ENCODE data around the gene CCDC63. TPM values are rescaled to one million over a fixed set of nuclear protein-coding genes. Genes with fewer than 3 reads are reported as not detected.

The CCDC63 gene
- polyA plus RNA-seq, 1 of the 3 experiments (the other 2 are of a cell fraction) = not detected

- ChIA-PET POLR2A (no interaction called here), CTCF (interaction anchor here (1.3 kb wide), 1 partner anchor 9 kb away, joined by 5 read pairs; no protein-coding TSS in a partner anchor)
- H3K4me3 ChIP-seq (ENCODE audit: low read depth in 2 of 2, low read length in 1 of 2) = no peak overlapping the region
- H3K27ac ChIP-seq (ENCODE audit: low read depth in 2 of 2, low read length in 1 of 2) = no peak overlapping the region
- TF ChIP-seq MXI1 (IDR thresholded peaks at IDR 0.05; ENCODE audit: low read depth, low read length) = no peak
- no peak for TF ChIP-seq CHD2 (IDR thresholded peaks at IDR 0.05; ENCODE audit: low read length, partially characterized antibody)
- no peak for TF ChIP-seq FOSL2 (IDR thresholded peaks at IDR 0.05; ENCODE audit: borderline replicate concordance, low read depth)
- no peak for TF ChIP-seq ZBTB33 (IDR thresholded peaks at IDR 0.05; ENCODE audit: borderline replicate concordance, low read depth)
- TF ChIP-seq NRF1 (IDR thresholded peaks at IDR 0.05; ENCODE audit: low read depth, low read length) = no peak
- no peak for TF ChIP-seq IRF3 (IDR thresholded peaks at IDR 0.05; ENCODE audit: low read depth, low read length)
- H2AFZ ChIP-seq (ENCODE audit: low read depth) = no peak overlapping the region
- H3K4me1 ChIP-seq (ENCODE audit: control insufficient read depth in 1 of 2, insufficient read depth in 2 of 2, low read depth in 1 of 2, low read length in 1 of 2) = no peaks in the 10 kb centered on the region; a peak in 1 of 4 replicates
- no peak for DNase-seq
- H3K36me3 ChIP-seq (replicated peaks in 1 of 2; ENCODE audit: control insufficient read depth in 1 of 2, insufficient read depth in 2 of 2, low read length in 1 of 2) = no peaks in the 10 kb centered on the region
- H3K4me2 ChIP-seq = no peak overlapping the region
- no peaks in the 10 kb centered on the region for H3K9me2 ChIP-seq
- H3K9me3 ChIP-seq = no peaks in the 10 kb centered on the region
- WGBS (ENCODE audit: low lambda C conversion rate) = 71% methylated on average over 5 of the region's 5 CpGs
- H3K27me3 ChIP-seq (ENCODE audit: insufficient read depth) = 0 out of 2 replicates have a peak, but pooled peaks cover 3% of the 10 kb centered on the region
- H4K20me1 ChIP-seq (ENCODE audit: insufficient read depth) = no peaks in the 10 kb centered on the region
- H3F3A ChIP-seq (replicated peaks; ENCODE audit: insufficient read depth) = no peaks in the 10 kb centered on the region
- no peaks in the 10 kb centered on the region for H3K79me2 ChIP-seq (ENCODE audit: insufficient read depth)
- H3K9ac ChIP-seq = no peak overlapping the region
These were observed 28.3 kb upstream of the CCDC63 start for GRCh38 chr12:110818511-110818910.

- no peaks in the 10 kb centered on the region for H4K20me1 ChIP-seq (ENCODE audit: insufficient read depth)
- H3K4me1 ChIP-seq (ENCODE audit: control insufficient read depth in 1 of 2, insufficient read depth in 2 of 2, low read depth in 1 of 2, low read length in 1 of 2) = no peaks in the 10 kb centered on the region; a peak in 1 of 4 replicates
- no peaks in the 10 kb centered on the region for H3K79me2 ChIP-seq (ENCODE audit: insufficient read depth)
- H2AFZ ChIP-seq (ENCODE audit: low read depth) = no peak overlapping the region
- no peak overlapping the region for H3K4me2 ChIP-seq
- H3K9me3 ChIP-seq = no peaks in the 10 kb centered on the region
- no peaks in the 10 kb centered on the region for H3K27me3 ChIP-seq (ENCODE audit: insufficient read depth)
- no peak for TF ChIP-seq IRF3 (IDR thresholded peaks at IDR 0.05; ENCODE audit: low read depth, low read length)
- no peak for TF ChIP-seq POLR2AphosphoS5 (IDR thresholded peaks at IDR 0.05; ENCODE audit: low read depth, low read length)
- TF ChIP-seq ZBTB33 (IDR thresholded peaks at IDR 0.05; ENCODE audit: borderline replicate concordance, low read depth) = no peak
- no peaks in the 10 kb centered on the region for H3K36me3 ChIP-seq (replicated peaks in 1 of 2; ENCODE audit: control insufficient read depth in 1 of 2, insufficient read depth in 2 of 2, low read length in 1 of 2)
- DNase-seq = no peak
- ChIA-PET POLR2A (no interaction called here), CTCF (no interaction called here)
- WGBS (ENCODE audit: low lambda C conversion rate) = 98% methylated on average over 3 of the region's 3 CpGs
- no peak overlapping the region for H3K27ac ChIP-seq (ENCODE audit: low read depth in 2 of 2, low read length in 1 of 2)
- no peaks in the 10 kb centered on the region for H3F3A ChIP-seq (replicated peaks; ENCODE audit: insufficient read depth)
- H3K9ac ChIP-seq = no peak overlapping the region
- H3K9me2 ChIP-seq = no peaks in the 10 kb centered on the region
- H3K4me3 ChIP-seq (ENCODE audit: low read depth in 2 of 2, low read length in 1 of 2) = no peak overlapping the region
These were observed 27.6 kb upstream of the CCDC63 start for GRCh38 chr12:110819150-110819549.

All from SK-N-SH (cell line).